HCT116 (cell line): ENCODE measurements around the gene PRKCH.

ENCODE experiments used
- CEBPB ChIP-seq: IDR thresholded peaks from 2 replicates; pipeline ENCODE4 v1.6.1; 2012; ENCODE audit warnings: low read depth
- CTCF ChIP-seq, 3 experiments: fragments of 200-600 bp in 1 of 3; sonication (generic) in 1 of 3; IDR thresholded peaks in 2 of 3; conservative IDR thresholded peaks in 1 of 3; 2 replicates each; pipeline ENCODE4 v1.5.1; 2012 to 2017; ENCODE audit warnings: low read depth in 2 of 3, low read length in 2 of 3, antibody characterized with exemption in 1 of 3, borderline replicate concordance in 1 of 3, control low read depth in 1 of 3, mild to moderate bottlenecking in 1 of 3, mixed read lengths in 1 of 3, mixed run types in 1 of 3, moderate library complexity in 1 of 3; ENCODE audit not compliant: insufficient read depth in 1 of 3
- EGR1 ChIP-seq: IDR thresholded peaks from 2 replicates; pipeline ENCODE4 v1.6.1; 2012; ENCODE audit warnings: low read depth
- EZH2 ChIP-seq: fragments of 200-600 bp; sonication (generic); IDR thresholded peaks from 2 replicates; pipeline ENCODE4 v1.6.1; 2017; ENCODE audit warnings: antibody characterized with exemption, mixed run types
- EZH2phosphoT487 ChIP-seq: fragments of 200-600 bp; IDR thresholded peaks from 2 replicates; pipeline ENCODE4 v1.6.1; 2018; ENCODE audit warnings: antibody characterized with exemption, borderline replicate concordance
- MAX ChIP-seq: IDR thresholded peaks from 2 replicates; pipeline ENCODE4 v1.6.1; 2012
- POLR2A ChIP-seq: IDR thresholded peaks from 2 replicates; pipeline ENCODE4 v1.7.0; 2011; ENCODE audit warnings: borderline replicate concordance; ENCODE audit not compliant: insufficient read depth, insufficient read length; ENCODE audit errors: extremely low read depth
- POLR2AphosphoS5 ChIP-seq: IDR thresholded peaks from 2 replicates; pipeline ENCODE4 v1.6.1; 2011; ENCODE audit warnings: mild to moderate bottlenecking, low read depth, low read length, moderate library complexity
- REST ChIP-seq: IDR thresholded peaks from 2 replicates; pipeline ENCODE4 v1.6.1; 2012; ENCODE audit warnings: low read depth
- SIN3A ChIP-seq: IDR thresholded peaks from 2 replicates; pipeline ENCODE4 v1.6.1; 2012; ENCODE audit warnings: low read depth
- YY1 ChIP-seq: IDR thresholded peaks from 2 replicates; pipeline ENCODE4 v1.6.1; 2011; ENCODE audit warnings: low read length, low read depth, moderate library complexity, mild to moderate bottlenecking; ENCODE audit not compliant: insufficient replicate concordance; ENCODE audit errors: extremely low read depth

- no peak for TF ChIP-seq EZH2phosphoT487
- no peak for TF ChIP-seq CTCF (IDR thresholded peaks at IDR 0.05 in 2 of 3, conservative IDR thresholded peaks at IDR 0.05 in 1 of 3; ENCODE audit: borderline replicate concordance in 1 of 3, insufficient read depth in 1 of 3, low read depth in 2 of 3, low read length in 2 of 3)
- TF ChIP-seq POLR2A, result no peak
- TF ChIP-seq YY1, result no peak
- TF ChIP-seq SIN3A, result no peak
- no peak for TF ChIP-seq POLR2AphosphoS5
- TF ChIP-seq REST, result no peak
- TF ChIP-seq EZH2, result no peak
- no peak for TF ChIP-seq EGR1
- TF ChIP-seq CEBPB, result no peak
- no peak for TF ChIP-seq MAX
Observed at GRCh38 chr14:61575126-61575525, 253.7 kb downstream of the PRKCH start.
